ENCODE data around the gene EYA2. TPM values are rescaled to one million over a fixed set of nuclear protein-coding genes. Genes with fewer than 3 reads are reported as not detected.

Gene EYA2
- total RNA-seq, result 0.62 and 0.71 TPM in 2 replicates

GRCh38 chr20:46894579-46894958 lies at the start of gene EYA2:
TSS of gene EYA2 (plus strand) at chr20:46894843. CDS start at chr20:46990011, 95,168 bp downstream.
- no peak for DNase-seq
- H3K27ac Mint-ChIP-seq, result no peak within 1 kb of the TSS
- peak within 1 kb of the TSS; percentile 60 for H3K4me3 Mint-ChIP-seq
- ATAC-seq (ENCODE audit: low read depth), result no peak
- no peaks in the 10 kb centered on the region for H3K36me3 Mint-ChIP-seq (ENCODE audit: low read depth)
- CTCF ChIA-PET, result no interaction called here
- intact Hi-C loops (cut with micrococcal nuclease), result no loop called here
- peaks cover 2% of the 10 kb centered on the region for H3K4me1 Mint-ChIP-seq
- H3K9me3 Mint-ChIP-seq, result peaks cover 3% of the 10 kb centered on the region
- no peak for TF ChIP-seq CTCF (IDR thresholded peaks at IDR 0.05)
- POLR2A ChIA-PET, result no interaction called here
- H3K27me3 Mint-ChIP-seq, result peaks cover 52% of the 10 kb centered on the region

GRCh38 chr20:46844965-46845364 lies 49.7 kb upstream of the EYA2 start:
- intact Hi-C loops (cut with micrococcal nuclease), result no loop called here
- no peaks in the 10 kb centered on the region for H3K36me3 Mint-ChIP-seq (ENCODE audit: low read depth)
- H3K27ac Mint-ChIP-seq, result no peak overlapping the region
- no peak for TF ChIP-seq CTCF (IDR thresholded peaks at IDR 0.05)
- no peaks in the 10 kb centered on the region for H3K4me1 Mint-ChIP-seq
- ChIA-PET POLR2A (no interaction called here), CTCF (no interaction called here)
- ATAC-seq (ENCODE audit: low read depth), result no peak
- H3K4me3 Mint-ChIP-seq, result no peak overlapping the region
- peaks cover 9% of the 10 kb centered on the region for H3K27me3 Mint-ChIP-seq
- peaks cover 5% of the 10 kb centered on the region for H3K9me3 Mint-ChIP-seq
- no peak for DNase-seq

GRCh38 chr20:46849269-46849668 lies 45.4 kb upstream of the EYA2 start:
- Mint-ChIP-seq H3K9me3 (peaks cover 7% of the 10 kb centered on the region), H3K4me1 (no peaks in the 10 kb centered on the region), H3K27me3 (peaks cover 8% of the 10 kb centered on the region), H3K27ac (no peak overlapping the region), H3K4me3 (no peak overlapping the region), H3K36me3 (ENCODE audit: low read depth) (no peaks in the 10 kb centered on the region)
- no peak for TF ChIP-seq CTCF (IDR thresholded peaks at IDR 0.05)
- ATAC-seq (ENCODE audit: low read depth) (no peak), DNase-seq (no peak)
- POLR2A ChIA-PET, result no interaction called here
- intact Hi-C loops (cut with micrococcal nuclease), result no loop called here
- CTCF ChIA-PET, result no interaction called here

- ATAC-seq (ENCODE audit: low read depth) (no peak), DNase-seq (no peak)
- Mint-ChIP-seq H3K36me3 (ENCODE audit: low read depth) (no peaks in the 10 kb centered on the region), H3K27ac (no peak overlapping the region), H3K4me1 (no peaks in the 10 kb centered on the region), H3K27me3 (peaks cover 8% of the 10 kb centered on the region), H3K4me3 (no peak overlapping the region), H3K9me3 (peaks cover 7% of the 10 kb centered on the region)
- intact Hi-C loops (cut with micrococcal nuclease), result no loop called here
- ChIA-PET POLR2A (no interaction called here), CTCF (no interaction called here)
- no peak for TF ChIP-seq CTCF (IDR thresholded peaks at IDR 0.05)
Observed at GRCh38 chr20:46849751-46850150, 44.9 kb upstream of the EYA2 start.

- DNase-seq, result no peak
Observed at GRCh38 chr20:46850416-46850815, 44.2 kb upstream of the EYA2 start.

More at GRCh38 chr20:46850416-46850815, 44.2 kb upstream of the EYA2 start:
- no peaks in the 10 kb centered on the region for H3K4me1 Mint-ChIP-seq
- H3K9me3 Mint-ChIP-seq, result peaks cover 7% of the 10 kb centered on the region
- H3K27ac Mint-ChIP-seq, result no peak overlapping the region
- no peak for TF ChIP-seq CTCF (IDR thresholded peaks at IDR 0.05)
- CTCF ChIA-PET, result no interaction called here
- no peak for ATAC-seq (ENCODE audit: low read depth)
- no peak overlapping the region for H3K4me3 Mint-ChIP-seq
- peaks cover 8% of the 10 kb centered on the region for H3K27me3 Mint-ChIP-seq
- POLR2A ChIA-PET, result no interaction called here
- no peaks in the 10 kb centered on the region for H3K36me3 Mint-ChIP-seq (ENCODE audit: low read depth)
- intact Hi-C loops (cut with micrococcal nuclease), result no loop called here
